GM04503 (cell line): ENCODE results near the gene TNIK.
"Not testable (repeated sequence)": the region's sequence is repeated elsewhere in the genome, so short reads cannot be mapped to it uniquely, and the experiment has no call there.

Experiments used
- DNase-seq: peaks from one replicate; pipeline ENCODE4 v3.0.0-alpha.2; 2012; ENCODE audit warnings: low read depth

TNIK gene

DNA sequence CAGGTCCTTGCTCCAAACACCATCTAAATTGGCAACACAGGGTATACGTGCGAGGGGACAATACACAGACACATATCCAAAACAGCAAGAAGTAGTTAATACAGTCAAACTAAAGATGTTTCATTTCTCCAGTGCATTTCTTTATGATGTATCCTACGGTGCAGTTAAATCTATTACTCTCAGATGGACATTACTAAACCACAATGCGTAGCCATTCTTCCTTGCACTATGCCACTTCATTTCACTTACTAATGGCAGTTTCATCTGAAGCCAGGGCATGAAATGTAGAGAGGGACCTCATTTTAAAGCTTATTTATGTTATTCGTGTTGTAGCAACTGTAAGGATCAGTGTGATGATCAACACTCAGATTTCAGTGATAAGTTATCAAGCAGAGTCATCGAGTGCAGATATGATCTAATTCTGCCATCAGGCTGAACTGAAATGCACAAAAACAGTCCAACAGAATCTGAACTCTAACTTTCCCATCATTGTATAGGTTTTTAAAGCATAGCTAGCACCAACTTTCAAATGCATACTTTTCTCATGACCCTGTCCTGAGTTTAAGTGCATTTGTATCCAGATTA is 14.5 kb downstream of the TNIK start:
- no peak for DNase-seq

GRCh38 chr3:171444001-171444690 is 16.1 kb downstream of the TNIK start:
- DNase-seq = no peak

GRCh38 chr3:171443211-171443957 is 16.8 kb downstream of the TNIK start:
- DNase-seq = no peak

DNA sequence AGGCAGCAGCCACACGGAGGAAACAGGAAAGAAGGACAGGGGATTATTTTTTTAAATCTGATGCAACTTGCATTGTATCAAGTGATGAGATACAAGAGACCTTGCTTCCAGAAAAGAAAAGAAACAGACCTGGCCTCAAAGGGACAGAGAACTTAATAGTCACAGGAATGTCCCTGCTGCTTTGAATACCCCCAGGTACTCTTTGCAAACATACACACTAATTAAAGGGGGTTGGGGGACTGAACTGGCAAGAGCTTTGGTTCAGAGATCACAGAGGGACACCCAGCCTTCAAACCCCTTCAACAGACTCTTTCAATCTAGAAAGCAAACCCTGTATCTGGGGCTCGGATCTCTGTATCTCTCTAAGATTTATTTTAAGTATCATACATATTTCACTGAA is 18.0 kb downstream of the TNIK start:
- no peak for DNase-seq

GRCh38 chr3:171441381-171441780 is 18.8 kb downstream of the TNIK start:
- DNase-seq = no peak

GRCh38 chr3:171439996-171440395 is 20.2 kb downstream of the TNIK start:
- DNase-seq = no peak

DNA sequence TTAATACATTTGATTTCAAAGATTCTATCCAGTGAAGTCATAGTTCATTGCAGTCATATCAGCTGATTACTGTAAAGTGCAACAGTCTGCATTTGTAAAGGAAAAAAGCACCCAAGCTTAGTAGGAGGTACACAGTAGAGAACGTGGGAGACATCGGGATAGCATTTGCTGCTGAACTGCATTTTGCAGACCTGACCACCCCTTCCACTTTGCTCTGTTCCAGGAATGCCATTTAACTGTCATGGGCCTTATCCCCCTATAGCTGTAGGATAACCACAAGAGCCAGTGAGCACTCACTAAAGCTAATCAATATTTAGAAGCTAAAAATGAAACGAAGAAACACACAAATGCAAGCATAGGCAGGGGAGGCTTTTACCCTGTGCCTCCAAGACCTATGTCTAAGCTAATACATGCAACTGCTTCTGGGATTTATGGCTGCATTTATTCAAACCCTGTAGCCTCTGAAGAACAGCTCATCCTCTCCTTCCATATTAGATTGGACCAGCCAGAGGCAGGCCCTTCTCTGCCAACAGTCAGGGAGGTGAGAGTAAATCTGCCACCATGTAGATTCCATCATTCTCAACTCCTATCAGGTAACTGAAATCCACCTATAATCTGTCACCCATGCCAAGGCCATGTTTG is 23.0 kb downstream of the TNIK start:
- no peak for DNase-seq

DNA sequence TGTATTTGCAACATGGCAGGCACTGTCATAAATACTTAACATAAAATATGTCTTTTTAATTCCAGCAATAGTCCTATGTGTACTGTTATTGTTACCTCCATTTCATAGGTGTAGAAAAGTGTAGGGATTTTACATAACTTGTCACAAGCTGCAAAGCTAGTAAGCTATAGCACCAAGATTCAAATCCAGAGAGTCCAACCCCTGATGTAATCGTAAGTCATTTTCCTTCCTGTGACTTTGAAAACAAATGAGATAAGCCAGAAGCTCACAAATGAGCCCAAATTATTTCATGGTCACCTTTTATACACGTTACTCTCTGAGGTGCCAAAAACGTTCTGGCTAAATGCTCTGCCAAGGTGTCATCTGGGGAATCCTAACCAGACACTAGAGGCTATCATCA is 23.8 kb downstream of the TNIK start:
- no peak for DNase-seq

DNA sequence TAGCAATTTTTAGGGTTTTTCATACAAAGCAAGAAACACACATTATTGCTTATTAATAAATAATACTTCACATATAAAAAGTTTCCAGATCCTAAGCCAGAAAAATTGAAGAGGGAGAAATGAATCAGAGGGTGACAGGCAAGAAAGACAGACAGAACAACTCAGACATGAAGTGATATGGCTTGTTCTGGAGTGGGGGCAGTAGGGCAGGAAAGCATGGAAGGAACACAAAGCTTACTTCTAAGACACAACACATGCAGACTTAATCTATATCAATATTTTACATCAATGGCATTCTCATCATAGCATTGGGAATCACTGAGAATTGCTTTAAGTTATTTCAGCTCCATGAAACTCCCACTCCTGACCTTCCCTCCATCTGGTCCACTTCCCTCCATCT is 24.4 kb downstream of the TNIK start:
- DNase-seq = no peak

DNA sequence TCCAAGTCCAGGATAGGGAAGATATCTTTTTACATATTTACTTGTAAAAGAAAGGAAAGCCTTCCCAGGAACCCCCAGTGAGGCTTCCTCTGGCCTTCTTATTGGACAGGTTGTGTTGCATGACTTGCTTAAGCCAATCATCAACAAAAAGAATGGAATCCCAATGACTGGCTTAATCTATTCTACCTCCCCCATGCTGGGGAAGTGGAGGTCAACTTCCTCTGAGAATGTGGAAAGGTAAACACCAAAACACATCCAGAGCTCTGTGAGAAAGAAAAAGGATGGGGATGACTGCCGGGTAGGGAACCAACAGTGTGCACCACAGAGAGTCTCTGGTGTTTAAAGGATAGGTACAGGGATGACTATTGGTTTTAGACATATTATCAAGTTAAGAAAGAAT is 25.1 kb downstream of the TNIK start:
- DNase-seq = no peak

GRCh38 chr3:171432548-171432947 is 27.7 kb downstream of the TNIK start:
- DNase-seq = no peak

GRCh38 chr3:171431550-171431949 is 28.7 kb downstream of the TNIK start:
- no peak for DNase-seq

DNA sequence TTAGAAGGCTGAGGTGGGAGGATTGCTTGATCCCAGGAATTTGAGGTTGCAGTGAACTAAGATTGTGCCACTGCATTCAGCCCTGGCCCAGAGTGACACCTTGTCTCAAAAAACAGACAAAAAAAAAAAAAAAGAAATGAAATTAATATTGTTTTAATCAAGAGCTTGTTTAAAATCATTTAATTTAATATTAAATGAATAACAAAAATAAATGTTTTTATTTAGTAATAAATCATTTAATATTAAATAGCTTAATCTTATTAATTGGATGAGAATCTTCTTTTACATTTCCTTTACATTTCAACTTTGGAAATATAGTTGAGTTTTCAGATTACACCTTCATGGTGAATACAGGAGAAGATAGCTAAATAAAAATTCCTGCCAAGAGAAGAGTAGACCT is 29.7 kb downstream of the TNIK start:
- no peak for DNase-seq

DNA sequence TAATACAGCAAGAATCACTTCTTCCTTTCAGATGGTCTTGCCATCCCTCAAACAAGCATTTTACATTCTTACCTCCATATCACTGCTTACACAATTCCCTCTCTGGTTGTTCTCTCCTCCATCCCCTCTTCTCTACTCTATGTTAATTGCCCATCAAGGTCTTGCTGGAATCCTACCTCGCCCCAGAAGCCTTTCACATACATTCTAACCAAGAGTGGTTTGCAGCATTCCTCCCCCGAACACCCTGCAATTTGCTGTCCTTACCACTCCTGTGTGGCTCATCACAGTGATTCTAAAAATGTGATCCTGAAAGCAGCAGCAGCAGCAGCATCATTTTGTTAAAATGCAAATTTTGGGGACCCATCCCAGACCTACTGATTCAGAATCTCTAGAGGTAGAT is 30.6 kb downstream of the TNIK start:
- DNase-seq = no peak

- no peak for DNase-seq
Measured at GRCh38 chr3:171428892-171429291, 31.3 kb downstream of the TNIK start.

DNA sequence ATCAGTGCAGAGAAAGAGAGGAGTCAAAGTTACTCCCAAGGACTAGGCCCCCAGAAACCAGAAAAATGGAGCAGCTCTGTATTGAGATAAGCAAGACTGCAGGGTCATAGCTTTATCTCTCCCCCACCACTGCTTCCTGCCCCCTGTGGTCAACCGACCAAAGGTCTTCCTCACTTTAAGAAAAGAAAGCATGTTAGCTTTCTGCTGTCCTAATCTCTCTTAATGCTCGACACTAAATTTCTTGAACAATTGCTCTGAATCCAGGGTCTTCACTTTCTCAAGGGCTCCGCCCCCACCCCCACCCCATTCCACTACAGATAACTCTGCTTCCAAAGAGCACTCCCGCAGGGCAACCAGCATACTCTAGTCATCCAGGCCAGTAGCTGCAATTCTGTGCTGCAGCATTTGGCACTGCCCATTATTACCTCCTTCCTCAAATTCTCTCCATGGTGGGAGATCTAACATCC is 31.9 kb downstream of the TNIK start:
- DNase-seq = no peak

GRCh38 chr3:171427771-171428320 is 32.4 kb downstream of the TNIK start:
- no peak for DNase-seq

DNA sequence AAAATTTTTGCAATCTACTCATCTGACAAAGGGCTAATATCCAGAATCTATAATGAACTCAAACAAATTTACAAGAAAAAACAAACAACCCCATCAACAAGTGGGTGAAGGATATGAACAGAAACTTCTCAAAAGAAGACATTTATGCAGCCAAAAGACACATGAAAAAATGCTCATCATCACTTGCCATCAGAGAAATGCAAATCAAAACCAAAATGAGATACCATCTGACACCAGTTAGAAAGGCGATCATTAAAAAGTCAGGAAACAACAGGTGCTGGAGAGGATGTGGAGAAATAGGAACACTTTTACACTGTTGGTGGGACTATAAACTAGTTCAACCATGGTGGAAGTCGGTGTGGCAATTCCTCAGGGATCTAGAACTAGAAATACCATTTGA is 36.1 kb downstream of the TNIK start:
- DNase-seq = not testable (repeated sequence)

DNA sequence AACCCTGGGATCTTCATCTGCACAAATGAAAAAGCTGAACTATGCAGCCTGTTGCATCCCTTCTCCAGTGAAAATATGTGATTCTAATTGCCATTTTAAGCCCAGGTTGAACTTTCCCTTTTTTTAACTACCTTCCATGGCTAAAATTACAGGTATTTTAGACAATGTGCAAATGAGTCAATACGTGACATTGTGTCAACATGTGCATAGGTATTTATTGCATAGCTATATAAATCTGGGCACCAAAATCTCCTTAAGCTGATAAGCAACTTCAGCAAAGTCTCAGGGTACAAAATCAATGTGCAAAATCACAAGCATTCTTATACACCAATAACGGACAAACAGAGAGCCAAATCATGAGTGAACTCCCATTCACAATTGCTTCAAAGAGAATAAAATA is 37.4 kb downstream of the TNIK start:
- not testable (repeated sequence) for DNase-seq

DNA sequence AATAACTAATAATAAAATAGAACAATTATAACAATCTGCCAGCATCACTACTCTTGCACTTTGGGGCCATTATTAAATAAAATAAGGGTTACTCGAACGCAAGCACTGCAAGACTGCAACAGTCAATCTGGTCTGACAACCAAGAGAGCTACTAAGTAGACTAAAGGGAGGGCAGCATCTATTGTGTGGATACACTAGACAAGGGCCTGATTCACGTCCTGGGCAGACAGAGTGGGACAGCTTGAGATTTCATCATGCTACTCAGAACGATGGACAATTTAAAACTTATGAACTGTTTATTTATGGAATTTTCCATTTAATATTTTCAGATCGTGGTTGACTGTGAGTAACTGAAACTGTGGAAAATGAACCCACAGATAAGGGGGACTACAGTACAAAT is 39.5 kb downstream of the TNIK start:
- DNase-seq = no peak

GRCh38 chr3:171419457-171419856 is 40.7 kb downstream of the TNIK start:
- no peak for DNase-seq

- DNase-seq = peak; percentile 54
Measured at GRCh38 chr3:171417813-171418212, 42.4 kb downstream of the TNIK start.

GRCh38 chr3:171417137-171417536 is 43.1 kb downstream of the TNIK start:
- no peak for DNase-seq
